ENCODE measurements around the gene HOXC4. TPM values are rescaled to one million over a fixed set of nuclear protein-coding genes. Genes with fewer than 3 reads are reported as not detected.

Gene HOXC4
- total and polyA plus RNA-seq, 10 of the 15 experiments (the other 5 are each of a cell fraction or from before 2014, with no cell fraction given): 1.0 to 11.4 (median 4.2) TPM

- FAIRE-seq: no peak
- in situ Hi-C loops (cut with MboI): no loop called here
Observed at GRCh38 chr12:54054742-54055194, 1.1 kb downstream of the HOXC4 start.

More at GRCh38 chr12:54054742-54055194, 1.1 kb downstream of the HOXC4 start:
- ChIA-PET CTCF (interaction anchor here (0.8 to 6.7 kb wide), 12 partner anchors 10 to 162 kb away, joined by 3 to 86 read pairs (median 10); partner anchors contain the start of genes HOXC5, HOXC8 and SMUG1), RAD21 (ENCODE audit: unreplicated experiment) (interaction anchor here (0.7 to 6.0 kb wide), 8 partner anchors 10 to 159 kb away, joined by 3 to 56 read pairs (median 8); partner anchors contain the start of genes HOXC5 and SMUG1), SMC1A (ENCODE audit: uncharacterized antibody, unreplicated experiment) (interaction anchor here (0.7 to 4.6 kb wide), 7 partner anchors 10 to 380 kb away, joined by 3 to 37 read pairs (median 7); partner anchors contain the start of genes HOXC5 and SMUG1), POLR2A (interaction anchor here (0.6 to 2.4 kb wide), 12 partner anchors 10 to 494 kb away, joined by 3 to 24 read pairs (median 5); partner anchors contain the start of gene COPZ1)
- H2AFZ ChIP-seq (ENCODE audit: control insufficient read depth, low read depth, low read length): peak overlapping the region; percentile 37
- TF ChIP-seq SREBF2 (IDR thresholded peaks at IDR 0.05; ENCODE audit: low read length) (no peak), MLLT1 (IDR thresholded peaks at IDR 0.05) (peak; percentile 38; the same call in 1 of the 2 replicates), CHD2 (IDR thresholded peaks at IDR 0.05; ENCODE audit: borderline replicate concordance, low read depth, low read length) (0 out of 2 replicates have a peak, but pooled peaks have one; percentile 26), NR2F1 (conservative IDR thresholded peaks at IDR 0.05) (0 out of 2 replicates have a peak, but pooled peaks have one; percentile 17)
- 56% methylated on average over 24 of the region's 24 CpGs for WGBS (ENCODE audit: insufficient coverage, insufficient replicate concordance, low lambda C conversion rate, missing lambda C conversion rate)
- H3K27me3 ChIP-seq (replicated peaks in 1 of 2; ENCODE audit: control insufficient read depth in 2 of 2, insufficient read depth in 2 of 2, low read length in 1 of 2): no peaks in the 10 kb centered on the region
- no TSS peak for BruUV-seq (replicated peaks)
- H3K27ac ChIP-seq (ENCODE audit: control insufficient read depth, insufficient read depth): peak overlapping the region; percentile 1; the same call in 1 of the 2 replicates
- DNase-seq (ENCODE audit: low read depth, low spot score) (no peak), ATAC-seq (no peak)
- intact Hi-C loops (cut with micrococcal nuclease; ENCODE audit: unreplicated experiment): no loop called here
- peak overlapping the region; percentile 84 for H3K4me3 ChIP-seq
- peaks cover 22% of the 10 kb centered on the region for H3K4me1 ChIP-seq (ENCODE audit: control insufficient read depth, insufficient read depth, low read length)
- H3K36me3 ChIP-seq (ENCODE audit: control insufficient read depth in 2 of 2, insufficient read depth in 2 of 2, low read length in 1 of 2): no peaks in the 10 kb centered on the region
- peak overlapping the region; percentile 90 for H3K4me2 ChIP-seq (ENCODE audit: control insufficient read depth, insufficient read depth)
- no peaks in the 10 kb centered on the region for H4K20me1 ChIP-seq (ENCODE audit: control insufficient read depth, insufficient read depth)
- peak overlapping the region; percentile 93 for H3K9ac ChIP-seq (ENCODE audit: control insufficient read depth, insufficient read depth, low read length)
- H3K79me2 ChIP-seq (ENCODE audit: control insufficient read depth, insufficient read depth, low read length): peaks cover 14% of the 10 kb centered on the region
- no peaks in the 10 kb centered on the region for H3K9me3 ChIP-seq (replicated peaks; ENCODE audit: control insufficient read depth, insufficient read depth, low read length)

Data from GM12878 (cell line).